Left forelimb (tissue), 1 donor: ENCODE results near the gene EIF2D.

Experiments
- DNase-seq: peaks from one replicate; pipeline ENCODE4 v3.0.0-alpha.2; 2018; ENCODE audit warnings: low spot score

EIF2D gene

GRCh38 chr1:206569556-206569955, 42.7 kb downstream of the EIF2D start:
- DNase-seq, result no peak

- DNase-seq, result no peak
Measured at GRCh38 chr1:206568779-206569352, 43.4 kb downstream of the EIF2D start.

- DNase-seq, result no peak
Measured at GRCh38 chr1:206568256-206568655, 44.0 kb downstream of the EIF2D start.

- DNase-seq, result no peak
Measured at GRCh38 chr1:206566999-206567398, 45.3 kb downstream of the EIF2D start.

- no peak for DNase-seq
Measured at GRCh38 chr1:206565995-206566394, 46.3 kb downstream of the EIF2D start.

GRCh38 chr1:206563367-206564207, 48.7 kb downstream of the EIF2D start:
- no peak for DNase-seq

GRCh38 chr1:206560007-206560716, 52.1 kb downstream of the EIF2D start:
- no peak for DNase-seq

GRCh38 chr1:206559672-206559995, 52.6 kb downstream of the EIF2D start:
- DNase-seq, result no peak

GRCh38 chr1:206558794-206559671, 53.2 kb downstream of the EIF2D start:
- DNase-seq, result no peak

- DNase-seq, result no peak
Measured at GRCh38 chr1:206557636-206558473, 54.4 kb downstream of the EIF2D start.

- DNase-seq, result peak; percentile 76
Measured at GRCh38 chr1:206556750-206557635, 55.3 kb downstream of the EIF2D start.

- no peak for DNase-seq
Measured at GRCh38 chr1:206556047-206556749, 56.1 kb downstream of the EIF2D start.

- DNase-seq, result no peak
Measured at GRCh38 chr1:206555473-206555935, 56.8 kb downstream of the EIF2D start.

- DNase-seq, result no peak
Measured at GRCh38 chr1:206554701-206555472, 57.4 kb downstream of the EIF2D start.

GRCh38 chr1:206554211-206554610, 58.1 kb downstream of the EIF2D start:
- DNase-seq, result no peak

GRCh38 chr1:206551986-206552326, 60.3 kb downstream of the EIF2D start:
- DNase-seq, result no peak

GRCh38 chr1:206551296-206551985, 60.8 kb downstream of the EIF2D start:
- no peak for DNase-seq

- DNase-seq, result no peak
Measured at GRCh38 chr1:206550446-206550845, 61.8 kb downstream of the EIF2D start.
